Stomach (tissue), 9 donors: ENCODE results near the gene ZNF575. TPM values are rescaled to one million over a fixed set of nuclear protein-coding genes. Genes with fewer than 3 reads are reported as not detected.

Experiments used
- DNase-seq, 2 donors: peaks; one replicate each; pipeline versions ENCODE4 v3.0.0 to v3.0.0-alpha.2; 2013 to 2019
- H3K27ac ChIP-seq, 5 donors: fragments of 200-600 bp in 4 of 5; sonication (generic) in 4 of 5; one replicate each; pipeline ENCODE4 v1.5.1; 2013 to 2019; ENCODE audit warnings: mild to moderate bottlenecking in 1 of 5, moderate library complexity in 1 of 5
- H3K27me3 ChIP-seq, 3 donors: fragments of 200-600 bp; sonication (generic); one replicate each; pipeline ENCODE4 v1.5.1; 2017 to 2019; ENCODE audit warnings: mixed run types in 1 of 3
- H3K36me3 ChIP-seq, 4 donors: fragments of 200-600 bp; sonication (generic); 1 replicate in 3 of 4; 2 replicates in 1 of 4; pipeline ENCODE4 v1.5.1; 2016 to 2019
- H3K4me1 ChIP-seq, 4 donors: fragments of 200-600 bp; sonication (generic); one replicate each; pipeline ENCODE4 v1.5.1; 2016 to 2019
- H3K4me3 ChIP-seq, 4 donors: fragments of 200-600 bp; sonication (generic) in 3 of 4; one replicate each; pipeline ENCODE4 v1.5.1; 2016 to 2019; ENCODE audit warnings: mild to moderate bottlenecking in 1 of 4
- H3K9me3 ChIP-seq, 4 donors: fragments of 200-600 bp; sonication (generic); one replicate each; pipeline ENCODE4 v1.5.1; 2016 to 2019
- CTCF ChIP-seq, 7 experiments: fragments of 450-650 bp in 4 of 7; fragments of 200-600 bp in 3 of 7; sonication (generic) in 3 of 7; IDR thresholded peaks; one replicate each; pipeline ENCODE4 v1.5.1; 2016 to 2019; ENCODE audit warnings: antibody characterized with exemption in 7 of 7, control low read depth in 2 of 7, mild to moderate bottlenecking in 1 of 7
- EP300 ChIP-seq: sonication (generic); formaldehyde crosslinking; IDR thresholded peaks from one replicate; pipeline ENCODE4 v1.6.1; 2017; ENCODE audit warnings: antibody characterized with exemption
- POLR2A ChIP-seq, 4 donors: fragments of 450-650 bp; IDR thresholded peaks; one replicate each; pipeline ENCODE4 v1.6.1; 2016; ENCODE audit warnings: antibody characterized with exemption in 4 of 4, control low read depth in 2 of 4, mild to moderate bottlenecking in 1 of 4, moderate library complexity in 1 of 4
- POLR2AphosphoS5 ChIP-seq, 3 donors: sonication (generic); formaldehyde crosslinking; IDR thresholded peaks; one replicate each; pipeline ENCODE4 v1.6.1; 2016; ENCODE audit warnings: antibody characterized with exemption in 3 of 3
- WGBS, 5 donors: extraction: QIAGEN DNeasy Blood & Tissue Kit in 3 of 5; methylation state at CpG; one replicate each; pipeline versions ENCODE4 v1.1.5 to v1.1.7; 2013 to 2018; 5-methylcytosine and 5-hydroxymethylcytosine counted together
- intact Hi-C: fragments of 100-400 bp; cut with DNase I; formaldehyde crosslinking; loops from one replicate; pipeline ENCODE4 v1.15.1; 2023; ENCODE audit warnings: low total_unique reads
- polyA plus RNA-seq, 3 donors: library from polyadenylated mRNA; stranded (reverse); fragments of 200-250 nt; gene quantifications; one replicate each; pipeline ENCODE4 v1.2.3, GENCODE V29; 2013
- total RNA-seq, 5 donors: library from RNA; depleted of rRNA; stranded (reverse); fragments of >200 nt; gene quantifications; one replicate each; pipeline versions ENCODE4 v1.1.0 to v1.2.3, GENCODE V29; 2014 to 2016
- donor health status: healthy with polysubstance abuse.
- donor health status: Bipolar disorder and iron deficiency.
- donor health status: healthy.

ZNF575 gene
- total and polyA plus RNA-seq, 8 donors, result 0.37 to 23.5 (median 0.76) TPM; not detected in 3

GRCh38 chr19:43575955-43576878, 43.2 kb downstream of the ZNF575 start:
- intact Hi-C loops, result no loop called here
- Histone ChIP-seq H3K9me3 (no peaks in the 10 kb centered on the region), H3K27me3 (no peaks in the 10 kb centered on the region), H3K27ac (peak overlapping the region; percentile 31 to 92 (median 87)), H3K4me3 (peak overlapping the region; percentile 62 to 91 (median 76)), H3K36me3 (peaks cover 0 to 26% (median 7%) of the 10 kb centered on the region in 4 donors), H3K4me1 (peaks cover 19 to 55% (median 33%) of the 10 kb centered on the region in 4 donors)
- peak in 1 of 2 donors; percentile 42 for DNase-seq
- TF ChIP-seq POLR2A (IDR thresholded peaks at IDR 0.05) (no peak), POLR2AphosphoS5 (IDR thresholded peaks at IDR 0.05) (no peak), CTCF (IDR thresholded peaks at IDR 0.05) (no peak), EP300 (no peak)
- 57 to 70% (median 68%) methylated on average over 33 to 37 of the region's 37 CpGs for WGBS, 5 donors

- intact Hi-C loops, result no loop called here
- WGBS, 5 donors, result 84 to 89% (median 86%) methylated on average over 3 of the region's 3 CpGs
- Histone ChIP-seq H3K9me3 (no peaks in the 10 kb centered on the region), H3K27ac (no peak overlapping the region), H3K36me3 (peaks cover 0 to 6% (median 0%) of the 10 kb centered on the region in 4 donors), H3K4me3 (no peak overlapping the region), H3K27me3 (no peaks in the 10 kb centered on the region), H3K4me1 (peaks cover 20 to 48% (median 39%) of the 10 kb centered on the region in 4 donors)
- no peak for TF ChIP-seq CTCF (IDR thresholded peaks at IDR 0.05)
- no peak for DNase-seq
Measured at GRCh38 chr19:43578787-43579186, 45.8 kb downstream of the ZNF575 start.

- H3K36me3 ChIP-seq, result peaks cover 0 to 14% (median 9%) of the 10 kb centered on the region in 4 donors
- peaks cover 7 to 29% (median 19%) of the 10 kb centered on the region in 4 donors for H3K4me1 ChIP-seq
- H3K27ac ChIP-seq, result peak overlapping the region in 3 of 5 donors; percentile 76 to 82 (median 81)
- H3K27me3 ChIP-seq, result no peaks in the 10 kb centered on the region
- 36 to 57% (median 42%) methylated on average over 7 of the region's 7 CpGs for WGBS, 5 donors
- TF ChIP-seq EP300 (no peak), POLR2A (IDR thresholded peaks at IDR 0.05) (no peak), CTCF (IDR thresholded peaks at IDR 0.05) (no peak), POLR2AphosphoS5 (IDR thresholded peaks at IDR 0.05) (no peak)
- intact Hi-C loops, result no loop called here
- DNase-seq, result peak in 1 of 2 donors; percentile 41
- H3K9me3 ChIP-seq, result no peaks in the 10 kb centered on the region
- peak overlapping the region in 3 of 4 donors; percentile 40 to 52 (median 47) for H3K4me3 ChIP-seq
Measured at GRCh38 chr19:43581467-43581866, 48.5 kb downstream of the ZNF575 start.

- no peak for TF ChIP-seq POLR2A (IDR thresholded peaks at IDR 0.05)
- peaks cover 7 to 29% (median 19%) of the 10 kb centered on the region in 4 donors for H3K4me1 ChIP-seq
- no peak overlapping the region for H3K27ac ChIP-seq
- H3K36me3 ChIP-seq, result peaks cover 0 to 18% (median 14%) of the 10 kb centered on the region in 4 donors
- DNase-seq, result no peak
- H3K4me3 ChIP-seq, result no peak overlapping the region
- WGBS, 5 donors, result 86 to 96% (median 91%) methylated on average over 2 of the region's 2 CpGs
- intact Hi-C loops, result no loop called here
- no peaks in the 10 kb centered on the region for H3K27me3 ChIP-seq
- H3K9me3 ChIP-seq, result no peaks in the 10 kb centered on the region
Measured at GRCh38 chr19:43582495-43582894, 49.5 kb downstream of the ZNF575 start.
